ENCODE results near the gene EGLN1. TPM values are rescaled to one million over a fixed set of nuclear protein-coding genes. Genes with fewer than 3 reads are reported as not detected.

EGLN1 gene
- total RNA-seq, 1 donor: 44.1 TPM

DNA sequence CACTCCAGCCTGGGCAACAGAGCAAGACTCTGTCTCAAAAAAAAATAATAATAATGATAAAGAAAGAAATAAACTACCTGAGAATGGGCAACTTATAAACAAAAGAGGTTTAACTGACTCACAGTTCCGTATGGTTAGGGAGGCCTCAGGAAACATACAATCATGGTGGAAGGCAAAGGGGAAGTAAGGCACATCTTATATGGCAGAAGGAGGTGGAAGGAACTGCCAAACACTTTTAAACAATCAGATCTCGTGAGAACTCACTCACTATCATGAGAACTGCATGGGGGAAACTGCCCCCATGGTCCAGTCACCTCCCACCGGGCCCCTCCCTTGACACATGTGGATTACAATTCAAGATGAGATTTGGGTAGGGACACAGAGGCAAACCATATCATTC, 6.3 kb upstream of the EGLN1 start:
- TF ChIP-seq, protein P1, sequence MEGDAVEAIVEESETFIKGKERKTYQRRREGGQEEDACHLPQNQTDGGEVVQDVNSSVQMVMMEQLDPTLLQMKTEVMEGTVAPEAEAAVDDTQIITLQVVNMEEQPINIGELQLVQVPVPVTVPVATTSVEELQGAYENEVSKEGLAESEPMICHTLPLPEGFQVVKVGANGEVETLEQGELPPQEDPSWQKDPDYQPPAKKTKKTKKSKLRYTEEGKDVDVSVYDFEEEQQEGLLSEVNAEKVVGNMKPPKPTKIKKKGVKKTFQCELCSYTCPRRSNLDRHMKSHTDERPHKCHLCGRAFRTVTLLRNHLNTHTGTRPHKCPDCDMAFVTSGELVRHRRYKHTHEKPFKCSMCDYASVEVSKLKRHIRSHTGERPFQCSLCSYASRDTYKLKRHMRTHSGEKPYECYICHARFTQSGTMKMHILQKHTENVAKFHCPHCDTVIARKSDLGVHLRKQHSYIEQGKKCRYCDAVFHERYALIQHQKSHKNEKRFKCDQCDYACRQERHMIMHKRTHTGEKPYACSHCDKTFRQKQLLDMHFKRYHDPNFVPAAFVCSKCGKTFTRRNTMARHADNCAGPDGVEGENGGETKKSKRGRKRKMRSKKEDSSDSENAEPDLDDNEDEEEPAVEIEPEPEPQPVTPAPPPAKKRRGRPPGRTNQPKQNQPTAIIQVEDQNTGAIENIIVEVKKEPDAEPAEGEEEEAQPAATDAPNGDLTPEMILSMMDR (IDR thresholded peaks at IDR 0.05; ENCODE audit: insufficient read depth, low read length): no peak
- H3K4me3 ChIP-seq (ENCODE audit: low read depth, low read length): no peak overlapping the region
- no peak for DNase-seq (ENCODE audit: low read depth)

GRCh38 chr1:231424950-231425805, 3.1 kb upstream of the EGLN1 start:
- TF ChIP-seq, protein P1 (IDR thresholded peaks at IDR 0.05; ENCODE audit: insufficient read depth, low read length): no peak
- DNase-seq (ENCODE audit: low read depth): no peak
- no peak overlapping the region for H3K4me3 ChIP-seq (ENCODE audit: low read depth, low read length)

GRCh38 chr1:231423648-231424047, 1.6 kb upstream of the EGLN1 start:
- DNase-seq (ENCODE audit: low read depth): no peak
- H3K4me3 ChIP-seq (ENCODE audit: low read depth, low read length): no peak overlapping the region
- TF ChIP-seq, protein P1 (IDR thresholded peaks at IDR 0.05; ENCODE audit: insufficient read depth, low read length): no peak

GRCh38 chr1:231422798-231423309, 767 bp upstream of the EGLN1 start:
- H3K4me3 ChIP-seq (ENCODE audit: low read depth, low read length): peak overlapping the region; percentile 71
- TF ChIP-seq, protein P1 (IDR thresholded peaks at IDR 0.05; ENCODE audit: insufficient read depth, low read length): no peak
- no peak for DNase-seq (ENCODE audit: low read depth)

- TF ChIP-seq, protein P1 (IDR thresholded peaks at IDR 0.05; ENCODE audit: insufficient read depth, low read length): no peak
- H3K4me3 ChIP-seq (ENCODE audit: low read depth, low read length): peak overlapping the region; percentile 82
- no peak for DNase-seq (ENCODE audit: low read depth)
Measured at GRCh38 chr1:231421546-231421970, 529 bp downstream of the EGLN1 start.

GRCh38 chr1:231420959-231421545, 1.0 kb downstream of the EGLN1 start:
- DNase-seq (ENCODE audit: low read depth): peak; percentile 54
- TF ChIP-seq, protein P1 (IDR thresholded peaks at IDR 0.05; ENCODE audit: insufficient read depth, low read length): no peak
- peak overlapping the region; percentile 82 for H3K4me3 ChIP-seq (ENCODE audit: low read depth, low read length)
